Testis (tissue), 2 donors: ENCODE data around the gene SEMG2.

Source experiments
- CTCF ChIP-seq, 3 experiments: fragments of 450-650 bp in 2 of 3; fragments of 200-600 bp in 1 of 3; sonication (generic) in 1 of 3; IDR thresholded peaks; one replicate each; pipeline ENCODE4 v1.5.1; 2016 to 2019; ENCODE audit warnings: antibody characterized with exemption in 3 of 3, mild to moderate bottlenecking in 2 of 3, moderate library complexity in 1 of 3
- POLR2A ChIP-seq: fragments of 450-650 bp; IDR thresholded peaks from one replicate; pipeline ENCODE4 v1.6.1; 2017; ENCODE audit warnings: antibody characterized with exemption, mild to moderate bottlenecking, moderate library complexity

DNA sequence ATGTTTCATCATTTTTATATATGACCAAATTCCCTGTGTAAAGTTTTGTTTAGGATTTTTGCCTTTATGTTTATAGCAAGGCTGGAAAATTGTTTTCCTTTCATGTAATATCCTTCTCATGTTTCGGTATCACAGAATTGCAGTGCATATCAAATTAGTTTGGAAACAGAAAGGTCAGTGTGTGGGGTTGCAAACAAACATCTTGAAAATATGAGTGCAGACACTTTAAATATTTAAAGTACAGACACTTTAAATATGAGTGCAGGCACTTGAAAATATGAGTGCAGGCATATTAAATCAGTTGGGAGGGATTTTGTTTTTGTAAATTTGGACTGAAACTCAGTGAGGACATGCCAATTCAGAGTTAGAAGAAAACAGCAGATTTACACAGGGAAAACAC, 26.7 kb downstream of the SEMG2 start:
- TF ChIP-seq CTCF (IDR thresholded peaks at IDR 0.05) = no peak
- no peak for TF ChIP-seq POLR2A
